GM23338 (cell line): ENCODE results near the gene TMEM88. TPM values are rescaled to one million over a fixed set of nuclear protein-coding genes. Genes with fewer than 3 reads are reported as not detected.

ENCODE experiments used
- ATAC-seq: fragments of 200-7000 bp; cut with Tn5 transposase; 3 replicates; pipeline ENCODE4 v1.9.1; 2020
- DNase-seq: peaks from one replicate; pipeline ENCODE4 v3.0.0-alpha.2; 2015; ENCODE audit warnings: low spot score
- H2AFZ ChIP-seq: fragments of 200-600 bp; sonication (generic); 2 replicates; pipeline ENCODE4 v1.8.0; 2016; ENCODE audit warnings: antibody characterized with exemption, mild to moderate bottlenecking, moderate library complexity
- H3F3A ChIP-seq: fragments of 200-600 bp; sonication (generic); replicated peaks from 2 replicates; pipeline ENCODE4 v1.8.0; 2017; ENCODE audit warnings: antibody characterized with exemption, mixed run types, low read depth
- H3K27ac ChIP-seq: fragments of 200-600 bp; sonication (generic); 2 replicates; pipeline ENCODE4 v1.6.1; 2016; ENCODE audit warnings: low read depth
- H3K27me3 ChIP-seq: fragments of 200-600 bp; sonication (generic); 2 replicates; pipeline ENCODE4 v1.8.0; 2016; ENCODE audit warnings: mild to moderate bottlenecking, mixed run types, moderate library complexity; ENCODE audit not compliant: insufficient read depth
- H3K36me3 ChIP-seq: fragments of 200-600 bp; sonication (generic); 2 replicates; pipeline ENCODE4 v1.8.0; 2016; ENCODE audit warnings: mild to moderate bottlenecking; ENCODE audit not compliant: insufficient read depth
- H3K4me1 ChIP-seq: fragments of 200-600 bp; sonication (generic); 2 replicates; pipeline ENCODE4 v1.8.0; 2016; ENCODE audit warnings: mild to moderate bottlenecking, moderate library complexity; ENCODE audit not compliant: insufficient read depth
- H3K4me2 ChIP-seq: fragments of 200-600 bp; sonication (generic); 2 replicates; pipeline ENCODE4 v1.7.1; 2017; ENCODE audit warnings: mixed run types
- H3K4me3 ChIP-seq: fragments of 200-600 bp; sonication (generic); 2 replicates; pipeline ENCODE4 v1.6.1; 2016; ENCODE audit warnings: mixed run types
- H3K79me2 ChIP-seq: fragments of 200-600 bp; sonication (generic); replicated peaks from 2 replicates; pipeline ENCODE4 v1.8.0; 2017; ENCODE audit warnings: mild to moderate bottlenecking; ENCODE audit not compliant: insufficient read depth
- H3K9me2 ChIP-seq: fragments of 200-600 bp; sonication (generic); 2 replicates; pipeline ENCODE4 v1.8.0; 2017; ENCODE audit not compliant: insufficient read depth
- H4K20me1 ChIP-seq: fragments of 200-600 bp; sonication (generic); replicated peaks from 2 replicates; pipeline ENCODE4 v1.8.0; 2017; ENCODE audit warnings: mild to moderate bottlenecking; ENCODE audit not compliant: insufficient read depth
- H3K27ac Mint-ChIP-seq: 2 replicates; pipeline ENCODE4 v1.8.0; 2020; ENCODE audit warnings: inconsistent platforms, mild to moderate bottlenecking, moderate library complexity, mixed read lengths
- H3K27me3 Mint-ChIP-seq: 3 replicates; pipeline ENCODE4 v1.8.0; 2022; ENCODE audit warnings: low read depth, mild to moderate bottlenecking, moderate library complexity, mixed read lengths, inconsistent platforms; ENCODE audit not compliant: insufficient read depth, poor library complexity
- H3K36me3 Mint-ChIP-seq: 3 replicates; pipeline ENCODE4 v1.8.0; 2021; ENCODE audit warnings: low read depth, mild to moderate bottlenecking, inconsistent platforms, moderate library complexity, mixed read lengths
- H3K4me1 Mint-ChIP-seq: 3 replicates; pipeline ENCODE4 v1.8.0; 2020; ENCODE audit warnings: mild to moderate bottlenecking, inconsistent platforms, mixed read lengths
- H3K4me3 Mint-ChIP-seq: 3 replicates; pipeline ENCODE4 v1.8.0; 2021; ENCODE audit warnings: moderate library complexity, mild to moderate bottlenecking, inconsistent platforms, mixed read lengths
- H3K9me3 Mint-ChIP-seq: 3 replicates; pipeline ENCODE4 v1.8.0; 2020; ENCODE audit warnings: moderate library complexity, mild to moderate bottlenecking, inconsistent platforms, mixed read lengths
- CREB1 ChIP-seq: fragments of 250-450 bp; sonication (Bioruptor Pico); IDR thresholded peaks from 2 replicates; pipeline ENCODE4 v1.5.0; 2020; ENCODE audit warnings: low read depth, mild to moderate bottlenecking, moderate library complexity
- EZH2 ChIP-seq: fragments of 200-600 bp; sonication (generic); IDR thresholded peaks from one replicate; pipeline ENCODE4 v1.8.0; 2017; ENCODE audit warnings: antibody characterized with exemption, mild to moderate bottlenecking, low read depth; ENCODE audit not compliant: unreplicated experiment
- EZH2phosphoT487 ChIP-seq: fragments of 200-600 bp; sonication (generic); IDR thresholded peaks from one replicate; pipeline ENCODE4 v1.8.1; 2018; ENCODE audit warnings: antibody characterized with exemption; ENCODE audit not compliant: unreplicated experiment
- JUNB ChIP-seq: IDR thresholded peaks from one replicate; pipeline ENCODE4 v1.6.1; 2016; ENCODE audit warnings: antibody characterized with exemption; ENCODE audit not compliant: unreplicated experiment
- NANOG ChIP-seq: IDR thresholded peaks from 2 replicates; pipeline ENCODE4 v1.6.1; 2016; ENCODE audit warnings: antibody characterized with exemption, borderline replicate concordance
- STAT1 ChIP-seq: IDR thresholded peaks from one replicate; pipeline ENCODE4 v1.6.1; 2016; ENCODE audit warnings: antibody characterized with exemption; ENCODE audit not compliant: unreplicated experiment
- ZNF114 ChIP-seq: fragments of 250-450 bp; sonication (Bioruptor Pico); IDR thresholded peaks from 2 replicates; pipeline ENCODE4 v1.5.0; 2020; ENCODE audit warnings: mild to moderate bottlenecking, moderate library complexity
- ZNF331 ChIP-seq: fragments of 250-450 bp; sonication (Bioruptor Pico); IDR thresholded peaks from 2 replicates; pipeline ENCODE4 v1.5.0; 2020; ENCODE audit warnings: low read depth, mild to moderate bottlenecking, moderate library complexity
- polyA plus RNA-seq: library from polyadenylated mRNA; unstranded; fragments of >200 nt; fragmentation: Nextera tagmentation; extraction: Ambion mirVana; gene quantifications from 2 replicates; pipeline ENCODE4 v1.2.1, GENCODE V29; 2016
- total RNA-seq: library from RNA; depleted of rRNA; stranded (reverse); fragments of >200 nt; shearing (Covaris generic); gene quantifications from 2 replicates; pipeline ENCODE4 v1.2.3, GENCODE V29; 2014
- TF ChIP-seq, protein P1 (sequence below): fragments of 250-450 bp; sonication (Bioruptor Pico); IDR thresholded peaks from 2 replicates; pipeline ENCODE4 v1.5.0; 2020; ENCODE audit warnings: mild to moderate bottlenecking, moderate library complexity
- TF ChIP-seq, protein P2 (sequence below): IDR thresholded peaks from 2 replicates; pipeline ENCODE4 v1.6.1; 2016; ENCODE audit warnings: antibody characterized with exemption
- TF ChIP-seq, protein P3 (sequence below), 2 experiments: fragments of 200-600 bp in 1 of 2; sonication (generic) in 1 of 2; conservative IDR thresholded peaks; 2 replicates each; pipeline versions ENCODE4 v1.5.1 to v1.6.1; 2016 to 2017; ENCODE audit warnings: antibody characterized with exemption in 2 of 2, low read depth in 2 of 2, mild to moderate bottlenecking in 2 of 2, moderate library complexity in 1 of 2

TMEM88 gene
- total and polyA plus RNA-seq, 2 experiments from 2014 or later = 0.58 to 0.97 TPM

DNA sequence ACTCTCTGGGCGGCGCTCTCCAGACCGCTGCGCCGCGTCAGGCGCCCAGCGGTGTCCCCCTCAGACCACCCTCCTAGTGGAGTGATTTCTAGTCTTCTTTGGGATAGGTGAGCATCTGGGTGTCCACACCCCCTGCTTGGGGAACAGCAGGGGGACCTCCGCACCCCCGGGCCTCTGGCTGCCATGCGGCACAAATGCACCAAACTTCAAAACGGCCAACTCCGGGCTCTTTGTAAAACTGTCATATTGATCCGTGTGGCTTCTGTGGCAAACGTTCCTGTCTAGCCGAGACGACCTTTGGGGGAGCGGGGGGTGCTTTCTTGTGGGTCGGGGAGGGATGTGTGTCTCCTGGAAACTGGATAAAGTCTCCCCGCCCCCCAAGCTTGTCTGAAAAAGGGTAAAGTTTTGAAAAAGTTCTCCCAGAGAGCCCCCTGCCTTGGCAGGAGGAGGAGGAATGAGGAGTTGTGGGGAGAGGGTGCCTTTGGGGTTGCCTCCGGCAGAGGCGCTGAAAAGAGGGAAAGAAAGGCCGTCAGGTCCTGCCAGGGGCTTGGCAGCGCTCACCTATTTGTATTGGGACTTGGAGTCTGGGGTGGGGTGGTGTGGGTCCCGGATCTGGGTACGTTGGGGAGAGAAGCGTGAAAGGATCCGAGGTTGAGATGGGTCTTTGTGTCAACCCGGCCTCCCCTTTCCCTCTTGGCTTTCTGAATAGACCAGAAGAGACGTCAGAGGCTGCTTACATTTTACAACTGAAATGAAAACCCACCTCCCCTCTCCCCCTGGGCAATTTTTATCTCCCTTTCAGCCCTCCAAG lies 31.6 kb downstream of the TMEM88 start:
- peaks cover 9% of the 10 kb centered on the region for H3K27me3 Mint-ChIP-seq
- peak; percentile 44 for ATAC-seq

DNA sequence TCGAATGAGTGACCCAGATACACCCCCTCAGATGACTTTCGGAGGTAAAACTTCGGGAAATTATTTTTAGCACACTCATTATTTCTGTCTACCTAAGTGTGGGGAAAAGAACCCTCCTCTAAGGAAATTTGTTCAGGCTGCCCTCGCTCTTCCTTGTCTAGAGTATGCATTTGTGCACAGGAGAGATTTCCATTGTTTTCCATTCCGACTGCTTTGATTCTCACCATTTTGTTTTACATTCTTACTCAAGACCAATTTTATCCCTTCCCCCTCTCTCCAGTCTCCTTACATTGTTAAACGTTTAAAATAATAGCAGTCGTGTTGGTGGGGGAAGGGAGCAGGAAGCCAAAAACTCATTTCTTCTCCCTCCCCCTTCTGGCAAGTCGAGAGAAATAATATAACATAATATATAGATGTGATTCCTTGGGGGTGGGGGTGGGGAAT lies 32.2 kb downstream of the TMEM88 start:
- no peaks in the 10 kb centered on the region; the same call in 2 of the 3 replicates for H3K9me3 Mint-ChIP-seq
- ATAC-seq (no peak), DNase-seq (peak; percentile 42)
- H3K36me3 Mint-ChIP-seq = no peaks in the 10 kb centered on the region; the same call in 2 of the 3 replicates
- no peak overlapping the region for H3K4me3 Mint-ChIP-seq
- Histone ChIP-seq H2AFZ (peak overlapping the region; percentile 87), H3K4me3 (peak overlapping the region; percentile 65), H3F3A (peaks cover 8% of the 10 kb centered on the region), H3K27ac (no peak overlapping the region), H3K4me2 (peak overlapping the region; percentile 88), H3K27me3 (peaks cover 58% of the 10 kb centered on the region), H3K9me2 (no peaks in the 10 kb centered on the region), H3K4me1 (peaks cover 46% of the 10 kb centered on the region), H4K20me1 (no peaks in the 10 kb centered on the region), H3K36me3 (0 out of 2 replicates have a peak, but pooled peaks cover 3% of the 10 kb centered on the region), H3K79me2 (no peaks in the 10 kb centered on the region)
- H3K27ac Mint-ChIP-seq = no peak overlapping the region
- H3K27me3 Mint-ChIP-seq = peaks cover 9% of the 10 kb centered on the region
- peaks cover 3% of the 10 kb centered on the region; the same call in 2 of the 3 replicates for H3K4me1 Mint-ChIP-seq
- no peak for TF ChIP-seq JUNB
- TF ChIP-seq CREB1 = no peak
- no peak for TF ChIP-seq EZH2
- TF ChIP-seq EZH2phosphoT487 = no peak
- TF ChIP-seq, protein P1, sequence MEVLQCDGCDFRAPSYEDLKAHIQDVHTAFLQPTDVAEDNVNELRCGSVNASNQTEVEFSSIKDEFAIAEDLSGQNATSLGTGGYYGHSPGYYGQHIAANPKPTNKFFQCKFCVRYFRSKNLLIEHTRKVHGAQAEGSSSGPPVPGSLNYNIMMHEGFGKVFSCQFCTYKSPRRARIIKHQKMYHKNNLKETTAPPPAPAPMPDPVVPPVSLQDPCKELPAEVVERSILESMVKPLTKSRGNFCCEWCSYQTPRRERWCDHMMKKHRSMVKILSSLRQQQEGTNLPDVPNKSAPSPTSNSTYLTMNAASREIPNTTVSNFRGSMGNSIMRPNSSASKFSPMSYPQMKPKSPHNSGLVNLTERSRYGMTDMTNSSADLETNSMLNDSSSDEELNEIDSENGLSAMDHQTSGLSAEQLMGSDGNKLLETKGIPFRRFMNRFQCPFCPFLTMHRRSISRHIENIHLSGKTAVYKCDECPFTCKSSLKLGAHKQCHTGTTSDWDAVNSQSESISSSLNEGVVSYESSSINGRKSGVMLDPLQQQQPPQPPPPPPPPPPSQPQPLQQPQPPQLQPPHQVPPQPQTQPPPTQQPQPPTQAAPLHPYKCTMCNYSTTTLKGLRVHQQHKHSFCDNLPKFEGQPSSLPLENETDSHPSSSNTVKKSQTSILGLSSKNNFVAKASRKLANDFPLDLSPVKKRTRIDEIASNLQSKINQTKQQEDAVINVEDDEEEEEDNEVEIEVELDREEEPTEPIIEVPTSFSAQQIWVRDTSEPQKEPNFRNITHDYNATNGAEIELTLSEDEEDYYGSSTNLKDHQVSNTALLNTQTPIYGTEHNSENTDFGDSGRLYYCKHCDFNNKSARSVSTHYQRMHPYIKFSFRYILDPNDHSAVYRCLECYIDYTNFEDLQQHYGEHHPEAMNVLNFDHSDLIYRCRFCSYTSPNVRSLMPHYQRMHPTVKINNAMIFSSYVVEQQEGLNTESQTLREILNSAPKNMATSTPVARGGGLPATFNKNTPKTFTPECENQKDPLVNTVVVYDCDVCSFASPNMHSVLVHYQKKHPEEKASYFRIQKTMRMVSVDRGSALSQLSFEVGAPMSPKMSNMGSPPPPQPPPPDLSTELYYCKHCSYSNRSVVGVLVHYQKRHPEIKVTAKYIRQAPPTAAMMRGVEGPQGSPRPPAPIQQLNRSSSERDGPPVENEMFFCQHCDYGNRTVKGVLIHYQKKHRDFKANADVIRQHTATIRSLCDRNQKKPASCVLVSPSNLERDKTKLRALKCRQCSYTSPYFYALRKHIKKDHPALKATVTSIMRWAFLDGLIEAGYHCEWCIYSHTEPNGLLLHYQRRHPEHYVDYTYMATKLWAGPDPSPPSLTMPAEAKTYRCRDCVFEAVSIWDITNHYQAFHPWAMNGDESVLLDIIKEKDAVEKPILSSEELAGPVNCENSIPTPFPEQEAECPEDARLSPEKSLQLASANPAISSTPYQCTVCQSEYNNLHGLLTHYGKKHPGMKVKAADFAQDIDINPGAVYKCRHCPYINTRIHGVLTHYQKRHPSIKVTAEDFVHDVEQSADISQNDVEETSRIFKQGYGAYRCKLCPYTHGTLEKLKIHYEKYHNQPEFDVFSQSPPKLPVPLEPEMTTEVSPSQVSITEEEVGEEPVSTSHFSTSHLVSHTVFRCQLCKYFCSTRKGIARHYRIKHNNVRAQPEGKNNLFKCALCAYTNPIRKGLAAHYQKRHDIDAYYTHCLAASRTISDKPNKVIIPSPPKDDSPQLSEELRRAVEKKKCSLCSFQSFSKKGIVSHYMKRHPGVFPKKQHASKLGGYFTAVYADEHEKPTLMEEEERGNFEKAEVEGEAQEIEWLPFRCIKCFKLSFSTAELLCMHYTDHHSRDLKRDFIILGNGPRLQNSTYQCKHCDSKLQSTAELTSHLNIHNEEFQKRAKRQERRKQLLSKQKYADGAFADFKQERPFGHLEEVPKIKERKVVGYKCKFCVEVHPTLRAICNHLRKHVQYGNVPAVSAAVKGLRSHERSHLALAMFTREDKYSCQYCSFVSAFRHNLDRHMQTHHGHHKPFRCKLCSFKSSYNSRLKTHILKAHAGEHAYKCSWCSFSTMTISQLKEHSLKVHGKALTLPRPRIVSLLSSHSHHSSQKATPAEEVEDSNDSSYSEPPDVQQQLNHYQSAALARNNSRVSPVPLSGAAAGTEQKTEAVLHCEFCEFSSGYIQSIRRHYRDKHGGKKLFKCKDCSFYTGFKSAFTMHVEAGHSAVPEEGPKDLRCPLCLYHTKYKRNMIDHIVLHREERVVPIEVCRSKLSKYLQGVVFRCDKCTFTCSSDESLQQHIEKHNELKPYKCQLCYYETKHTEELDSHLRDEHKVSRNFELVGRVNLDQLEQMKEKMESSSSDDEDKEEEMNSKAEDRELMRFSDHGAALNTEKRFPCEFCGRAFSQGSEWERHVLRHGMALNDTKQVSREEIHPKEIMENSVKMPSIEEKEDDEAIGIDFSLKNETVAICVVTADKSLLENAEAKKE = no peak
- TF ChIP-seq ZNF331 (CRISPR knock-in tag) = no peak
- no peak for TF ChIP-seq STAT1
- TF ChIP-seq, protein P2, sequence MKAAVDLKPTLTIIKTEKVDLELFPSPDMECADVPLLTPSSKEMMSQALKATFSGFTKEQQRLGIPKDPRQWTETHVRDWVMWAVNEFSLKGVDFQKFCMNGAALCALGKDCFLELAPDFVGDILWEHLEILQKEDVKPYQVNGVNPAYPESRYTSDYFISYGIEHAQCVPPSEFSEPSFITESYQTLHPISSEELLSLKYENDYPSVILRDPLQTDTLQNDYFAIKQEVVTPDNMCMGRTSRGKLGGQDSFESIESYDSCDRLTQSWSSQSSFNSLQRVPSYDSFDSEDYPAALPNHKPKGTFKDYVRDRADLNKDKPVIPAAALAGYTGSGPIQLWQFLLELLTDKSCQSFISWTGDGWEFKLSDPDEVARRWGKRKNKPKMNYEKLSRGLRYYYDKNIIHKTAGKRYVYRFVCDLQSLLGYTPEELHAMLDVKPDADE = no peak
- no peak for TF ChIP-seq NANOG
- TF ChIP-seq, protein P3, sequence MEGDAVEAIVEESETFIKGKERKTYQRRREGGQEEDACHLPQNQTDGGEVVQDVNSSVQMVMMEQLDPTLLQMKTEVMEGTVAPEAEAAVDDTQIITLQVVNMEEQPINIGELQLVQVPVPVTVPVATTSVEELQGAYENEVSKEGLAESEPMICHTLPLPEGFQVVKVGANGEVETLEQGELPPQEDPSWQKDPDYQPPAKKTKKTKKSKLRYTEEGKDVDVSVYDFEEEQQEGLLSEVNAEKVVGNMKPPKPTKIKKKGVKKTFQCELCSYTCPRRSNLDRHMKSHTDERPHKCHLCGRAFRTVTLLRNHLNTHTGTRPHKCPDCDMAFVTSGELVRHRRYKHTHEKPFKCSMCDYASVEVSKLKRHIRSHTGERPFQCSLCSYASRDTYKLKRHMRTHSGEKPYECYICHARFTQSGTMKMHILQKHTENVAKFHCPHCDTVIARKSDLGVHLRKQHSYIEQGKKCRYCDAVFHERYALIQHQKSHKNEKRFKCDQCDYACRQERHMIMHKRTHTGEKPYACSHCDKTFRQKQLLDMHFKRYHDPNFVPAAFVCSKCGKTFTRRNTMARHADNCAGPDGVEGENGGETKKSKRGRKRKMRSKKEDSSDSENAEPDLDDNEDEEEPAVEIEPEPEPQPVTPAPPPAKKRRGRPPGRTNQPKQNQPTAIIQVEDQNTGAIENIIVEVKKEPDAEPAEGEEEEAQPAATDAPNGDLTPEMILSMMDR (conservative IDR thresholded peaks at IDR 0.05; ENCODE audit: low read depth in 2 of 2) = no peak
- no peak for TF ChIP-seq ZNF114 (CRISPR knock-in tag)

More for the DNA sequence above, 31.6 kb downstream of the TMEM88 start:
- no peaks in the 10 kb centered on the region for H3K9me2 ChIP-seq
- Mint-ChIP-seq H3K9me3 (no peaks in the 10 kb centered on the region; the same call in 2 of the 3 replicates), H3K4me1 (peaks cover 3% of the 10 kb centered on the region; the same call in 2 of the 3 replicates), H3K27ac (no peak overlapping the region), H3K4me3 (no peak overlapping the region), H3K36me3 (no peaks in the 10 kb centered on the region; the same call in 2 of the 3 replicates)
- peak; percentile 72 for DNase-seq
- 0 out of 2 replicates have a peak, but pooled peaks cover 3% of the 10 kb centered on the region for H3K36me3 ChIP-seq
- H3K27ac ChIP-seq = no peak overlapping the region
- TF ChIP-seq EZH2 = peak; percentile 15
- 0 out of 2 replicates have a peak, but pooled peaks have one; percentile 18 for TF ChIP-seq CREB1
- no peak for TF ChIP-seq ZNF114 (CRISPR knock-in tag)
- H3K27me3 ChIP-seq = peaks cover 64% of the 10 kb centered on the region
- H3K4me2 ChIP-seq = peak overlapping the region; percentile 88
- H4K20me1 ChIP-seq = no peaks in the 10 kb centered on the region
- peaks cover 8% of the 10 kb centered on the region for H3F3A ChIP-seq
- peak overlapping the region; percentile 65 for H3K4me3 ChIP-seq
- no peaks in the 10 kb centered on the region for H3K79me2 ChIP-seq
- H2AFZ ChIP-seq = peak overlapping the region; percentile 87
- peaks cover 46% of the 10 kb centered on the region for H3K4me1 ChIP-seq
